Measurements from ENCODE around the gene ASCC1.
"Not testable (repeated sequence)": the region's sequence is repeated elsewhere in the genome, so short reads cannot be mapped to it uniquely, and the experiment has no call there.

Gene ASCC1

GRCh38 chr10:72140850-72141249 lies 75.2 kb downstream of the ASCC1 start:
- no peaks in the 10 kb centered on the region for H4K20me1 ChIP-seq (ENCODE audit: control insufficient read depth, insufficient read depth, low read depth, low read length)
- no peaks in the 10 kb centered on the region for H3K4me1 ChIP-seq (ENCODE audit: control insufficient read depth, low read length)
- TF ChIP-seq EZH2phosphoT487 (IDR thresholded peaks at IDR 0.05; ENCODE audit: borderline replicate concordance, low read length): no peak
- no peak for TF ChIP-seq CTCF (IDR thresholded peaks at IDR 0.05; ENCODE audit: low read depth, low read length, poor library complexity, severe bottlenecking)
- H3K36me3 ChIP-seq (ENCODE audit: control insufficient read depth, low read length): peaks cover 4% of the 10 kb centered on the region
- H3K9me3 ChIP-seq (ENCODE audit: control insufficient read depth, insufficient read depth, low read length): peaks cover 3% of the 10 kb centered on the region; the same call in 1 of the 2 replicates
- no peak overlapping the region for H3K4me3 ChIP-seq (ENCODE audit: low read length)
- H3K27ac ChIP-seq (ENCODE audit: low read depth, low read length): no peak overlapping the region
- no peaks in the 10 kb centered on the region for H3K79me2 ChIP-seq (ENCODE audit: control insufficient read depth, low read length)
- H3K4me2 ChIP-seq (ENCODE audit: low read length): no peak overlapping the region
- H3K9me2 ChIP-seq (replicated peaks; ENCODE audit: control insufficient read depth, low read length): no peaks in the 10 kb centered on the region
- no peaks in the 10 kb centered on the region for H3K27me3 ChIP-seq (ENCODE audit: control insufficient read depth, low read length)
- no peaks in the 10 kb centered on the region for H3F3A ChIP-seq (ENCODE audit: control insufficient read depth, insufficient read depth)

- Histone ChIP-seq H3K9me3 (ENCODE audit: control insufficient read depth, insufficient read depth, low read length) (peaks cover 3% of the 10 kb centered on the region; the same call in 1 of the 2 replicates), H4K20me1 (ENCODE audit: control insufficient read depth, insufficient read depth, low read depth, low read length) (no peaks in the 10 kb centered on the region), H3K4me3 (ENCODE audit: low read length) (no peak overlapping the region), H3K27ac (ENCODE audit: low read depth, low read length) (no peak overlapping the region), H3K9me2 (replicated peaks; ENCODE audit: control insufficient read depth, low read length) (no peaks in the 10 kb centered on the region), H3K27me3 (ENCODE audit: control insufficient read depth, low read length) (no peaks in the 10 kb centered on the region), H3K79me2 (ENCODE audit: control insufficient read depth, low read length) (no peaks in the 10 kb centered on the region), H3K4me1 (ENCODE audit: control insufficient read depth, low read length) (no peaks in the 10 kb centered on the region), H3K36me3 (ENCODE audit: control insufficient read depth, low read length) (peaks cover 4% of the 10 kb centered on the region), H3F3A (ENCODE audit: control insufficient read depth, insufficient read depth) (no peaks in the 10 kb centered on the region), H3K4me2 (ENCODE audit: low read length) (no peak overlapping the region)
- TF ChIP-seq CTCF (IDR thresholded peaks at IDR 0.05; ENCODE audit: low read depth, low read length, poor library complexity, severe bottlenecking) (no peak), EZH2phosphoT487 (IDR thresholded peaks at IDR 0.05; ENCODE audit: borderline replicate concordance, low read length) (no peak)
Measured at GRCh38 chr10:72140174-72140573, 75.9 kb downstream of the ASCC1 start.

- TF ChIP-seq CTCF (IDR thresholded peaks at IDR 0.05; ENCODE audit: low read depth, low read length, poor library complexity, severe bottlenecking) (no peak), EZH2phosphoT487 (IDR thresholded peaks at IDR 0.05; ENCODE audit: borderline replicate concordance, low read length) (no peak)
- H3K79me2 ChIP-seq (ENCODE audit: control insufficient read depth, low read length): no peaks in the 10 kb centered on the region
- H3K36me3 ChIP-seq (ENCODE audit: control insufficient read depth, low read length): peaks cover 9% of the 10 kb centered on the region
- H3F3A ChIP-seq (ENCODE audit: control insufficient read depth, insufficient read depth): no peaks in the 10 kb centered on the region
- peaks cover 3% of the 10 kb centered on the region; the same call in 1 of the 2 replicates for H3K9me3 ChIP-seq (ENCODE audit: control insufficient read depth, insufficient read depth, low read length)
- no peaks in the 10 kb centered on the region for H3K27me3 ChIP-seq (ENCODE audit: control insufficient read depth, low read length)
- H4K20me1 ChIP-seq (ENCODE audit: control insufficient read depth, insufficient read depth, low read depth, low read length): no peaks in the 10 kb centered on the region
- H3K4me1 ChIP-seq (ENCODE audit: control insufficient read depth, low read length): no peaks in the 10 kb centered on the region
- no peaks in the 10 kb centered on the region for H3K9me2 ChIP-seq (replicated peaks; ENCODE audit: control insufficient read depth, low read length)
- no peak overlapping the region for H3K4me2 ChIP-seq (ENCODE audit: low read length)
- H3K4me3 ChIP-seq (ENCODE audit: low read length): no peak overlapping the region
- no peak overlapping the region for H3K27ac ChIP-seq (ENCODE audit: low read depth, low read length)
Measured at GRCh38 chr10:72137583-72137982, 78.5 kb downstream of the ASCC1 start.

GRCh38 chr10:72136225-72136624 lies 79.9 kb downstream of the ASCC1 start:
- not testable (repeated sequence) for H3K4me3 ChIP-seq (ENCODE audit: low read length); H3K27me3 ChIP-seq (ENCODE audit: control insufficient read depth, low read length); H3K4me2 ChIP-seq (ENCODE audit: low read length); H4K20me1 ChIP-seq (ENCODE audit: control insufficient read depth, insufficient read depth, low read depth, low read length); H3K4me1 ChIP-seq (ENCODE audit: control insufficient read depth, low read length); H3K9me2 ChIP-seq (replicated peaks; ENCODE audit: control insufficient read depth, low read length); H3K9me3 ChIP-seq (ENCODE audit: control insufficient read depth, insufficient read depth, low read length); H3F3A ChIP-seq (ENCODE audit: control insufficient read depth, insufficient read depth); H3K27ac ChIP-seq (ENCODE audit: low read depth, low read length); H3K79me2 ChIP-seq (ENCODE audit: control insufficient read depth, low read length)
- peaks cover 10% of the 10 kb centered on the region for H3K36me3 ChIP-seq (ENCODE audit: control insufficient read depth, low read length)
